Heart right ventricle (tissue), 16 donors: ENCODE data around the gene HBEGF. TPM values are rescaled to one million over a fixed set of nuclear protein-coding genes. Genes with fewer than 3 reads are reported as not detected.

Experiments
- ATAC-seq, 8 donors: fragments of 200-7000 bp; cut with Tn5 transposase; one replicate each; pipeline ENCODE4 v1.9.1; 2020; ENCODE audit warnings: mild to moderate bottlenecking in 8 of 8, moderate library complexity in 8 of 8, moderate number of reproducible peaks in 1 of 8
- DNase-seq, 2 donors: peaks; one replicate each; pipeline ENCODE4 v3.0.0-alpha.2; 2020
- H3K27ac ChIP-seq, 10 donors: fragments of 200-600 bp; sonication (generic) in 2 of 10; one replicate each; pipeline versions ENCODE4 v1.5.0 to v1.8.0; 2020 to 2022; ENCODE audit warnings: mild to moderate bottlenecking in 3 of 10
- H3K27me3 ChIP-seq, 7 donors: fragments of 200-600 bp; one replicate each; pipeline ENCODE4 v1.8.0; 2021 to 2022; ENCODE audit warnings: mild to moderate bottlenecking in 2 of 7
- H3K36me3 ChIP-seq, 9 donors: fragments of 200-600 bp; sonication (generic) in 1 of 9; one replicate each; pipeline versions ENCODE4 v1.5.0 to v1.8.0; 2020 to 2022; ENCODE audit warnings: mild to moderate bottlenecking in 2 of 9
- H3K4me1 ChIP-seq, 9 donors: fragments of 200-600 bp; sonication (generic) in 1 of 9; one replicate each; pipeline versions ENCODE4 v1.5.0 to v1.8.0; 2020 to 2022; ENCODE audit warnings: mild to moderate bottlenecking in 4 of 9
- H3K4me3 ChIP-seq, 10 donors: fragments of 200-600 bp; sonication (generic) in 2 of 10; one replicate each; pipeline versions ENCODE4 v1.5.0 to v1.8.0; 2020 to 2022; ENCODE audit warnings: mild to moderate bottlenecking in 7 of 10, moderate library complexity in 2 of 10
- H3K9me3 ChIP-seq, 11 donors: fragments of 200-600 bp in 10 of 11; sonication (generic) in 2 of 11; one replicate each; pipeline versions ENCODE4 v1.5.0 to v1.8.0; 2013 to 2022; ENCODE audit warnings: mild to moderate bottlenecking in 2 of 11, control low read depth in 1 of 11, moderate library complexity in 1 of 11
- WGBS, 2 donors: extraction: QIAGEN DNeasy Blood & Tissue Kit; methylation state at CpG; one replicate each; pipeline ENCODE4 v1.1.7; 2013; ENCODE audit warnings: inconsistent platforms in 1 of 2; 5-methylcytosine and 5-hydroxymethylcytosine counted together
- intact Hi-C, 10 donors: fragments of 100-400 bp; cut with DNase I; formaldehyde crosslinking; loops; one replicate each; pipeline versions ENCODE4 v1.11.1 to v1.14.2; 2022
- polyA plus RNA-seq, 2 donors: library from polyadenylated mRNA; stranded (reverse); fragments of 200-250 nt; gene quantifications; one replicate each; pipeline ENCODE4 v1.2.3, GENCODE V29; 2013
- total RNA-seq, 10 donors: library from RNA; stranded (reverse); fragmentation: NEBNext Ultra II Directional in 3 of 10; extraction: Animal tissue kit (Norgen Biotek cat#: 25700) in 3 of 10; gene quantifications; one replicate each; pipeline versions ENCODE4 v1.2.1 to v1.2.4, GENCODE V29; 2021 to 2023
- TF ChIP-seq, protein P1 (sequence below), 9 donors: fragments of 200-600 bp; sonication (generic) in 2 of 9; IDR thresholded peaks; one replicate each; pipeline versions ENCODE4 v1.5.0 to v1.8.0; 2021 to 2022; ENCODE audit warnings: antibody characterized with exemption in 9 of 9, mild to moderate bottlenecking in 5 of 9, moderate library complexity in 1 of 9
- donor health status: Arrhythmogenic right ventricular cardiomyopathy.
- donor health status: ischemic (EF 13 %, LVEDD 7.1; RV severe dilation, severe dysfunction).
- donor health status: healthy with polysubstance abuse.
- donor health status: DM: no; HTN: yes; CAD: no.
- donor health status: DM: no; HTN: no; CAD: no.
- donor health status: ischemic (EF 25% LVEDD 6.9; RV normal size, moderate dysfunction).
- donor health status: ischemic (EF 25% LVEDD 5.7; RV mildly dilated, moderate dysfunction).
- donor health status: healthy.
- donor health status: DM: yes; HTN: yes; CAD: no.
- donor health status: Ischemic cardiomyopathy.
- donor health status: ischemic (EF 35%, LVEDD 5.7; RV mildly dilated, moderate dysfunction).
- donor health status: nonischemic (EF 11% LVEDD 7.7; RV severe dilation, severe dysfunction).
- donor health status: DM: yes; HTN: yes; CAD: no.
- donor health status: PGD.
- donor health status: ischemic (EF 29% LVEDD 5.4; RV normal size, mild dysfunction).
- donor health status: nonischemic (EF 23%, LVEDD 6.1; RV moderate dilation, normal function).

HBEGF gene
- total and polyA plus RNA-seq, 12 donors = 14.6 to 121 (median 32.4) TPM

DNA sequence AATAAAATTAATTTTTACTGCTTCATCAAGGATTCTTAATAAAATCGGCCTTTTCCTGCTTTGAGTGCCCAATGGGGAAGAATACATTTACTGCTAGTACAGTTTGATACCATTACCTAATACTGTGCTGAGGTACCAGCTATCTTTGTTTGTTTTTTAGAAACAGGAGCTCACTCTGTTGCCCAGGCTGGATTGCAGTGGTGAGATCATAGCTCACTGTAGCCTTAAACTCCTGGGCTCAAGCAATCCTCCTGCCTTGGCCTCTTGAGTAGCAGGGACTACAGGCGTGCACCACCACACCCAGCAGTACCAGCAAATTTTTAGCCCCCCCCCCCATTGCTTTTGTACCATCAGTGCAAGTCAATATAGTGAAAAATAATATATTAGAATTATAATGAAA lies 41.6 kb upstream of the HBEGF start:
- WGBS, 2 donors = 89 to 91% methylated on average over 2 of the region's 2 CpGs
- Histone ChIP-seq H3K36me3 (peaks cover 0 to 7% (median 0%) of the 10 kb centered on the region in 9 donors), H3K27me3 (no peaks in the 10 kb centered on the region), H3K27ac (no peak overlapping the region), H3K4me3 (no peak overlapping the region), H3K4me1 (no peaks in the 10 kb centered on the region), H3K9me3 (no peaks in the 10 kb centered on the region)
- intact Hi-C loops = no loop called here
- ATAC-seq = no peak
- TF ChIP-seq, protein P1, sequence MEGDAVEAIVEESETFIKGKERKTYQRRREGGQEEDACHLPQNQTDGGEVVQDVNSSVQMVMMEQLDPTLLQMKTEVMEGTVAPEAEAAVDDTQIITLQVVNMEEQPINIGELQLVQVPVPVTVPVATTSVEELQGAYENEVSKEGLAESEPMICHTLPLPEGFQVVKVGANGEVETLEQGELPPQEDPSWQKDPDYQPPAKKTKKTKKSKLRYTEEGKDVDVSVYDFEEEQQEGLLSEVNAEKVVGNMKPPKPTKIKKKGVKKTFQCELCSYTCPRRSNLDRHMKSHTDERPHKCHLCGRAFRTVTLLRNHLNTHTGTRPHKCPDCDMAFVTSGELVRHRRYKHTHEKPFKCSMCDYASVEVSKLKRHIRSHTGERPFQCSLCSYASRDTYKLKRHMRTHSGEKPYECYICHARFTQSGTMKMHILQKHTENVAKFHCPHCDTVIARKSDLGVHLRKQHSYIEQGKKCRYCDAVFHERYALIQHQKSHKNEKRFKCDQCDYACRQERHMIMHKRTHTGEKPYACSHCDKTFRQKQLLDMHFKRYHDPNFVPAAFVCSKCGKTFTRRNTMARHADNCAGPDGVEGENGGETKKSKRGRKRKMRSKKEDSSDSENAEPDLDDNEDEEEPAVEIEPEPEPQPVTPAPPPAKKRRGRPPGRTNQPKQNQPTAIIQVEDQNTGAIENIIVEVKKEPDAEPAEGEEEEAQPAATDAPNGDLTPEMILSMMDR (IDR thresholded peaks at IDR 0.05) = no peak
- no peak for DNase-seq

DNA sequence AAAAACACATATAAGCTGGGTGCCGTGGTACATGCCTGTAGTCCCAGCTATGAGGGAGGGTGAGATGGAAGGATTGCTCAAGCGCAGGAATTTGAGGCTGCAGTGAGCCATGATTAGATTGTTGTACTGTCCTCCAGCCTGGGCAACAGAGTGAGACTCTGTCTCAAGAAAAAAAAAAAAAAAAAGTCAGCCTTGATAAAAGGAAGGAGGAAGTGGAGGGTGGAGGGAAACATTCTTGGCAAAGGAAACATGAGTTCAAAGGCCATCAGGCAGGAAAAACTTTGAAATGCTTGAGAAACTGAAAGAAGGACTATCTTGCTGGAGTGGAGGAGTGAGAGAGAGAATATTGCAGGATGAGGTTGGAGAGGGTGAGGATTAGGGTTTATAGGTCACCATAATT lies 36.9 kb upstream of the HBEGF start:
- H3K36me3 ChIP-seq = no peaks in the 10 kb centered on the region
- no peaks in the 10 kb centered on the region for H3K4me1 ChIP-seq
- WGBS, 2 donors = 64 to 70% methylated on average over 2 of the region's 2 CpGs
- TF ChIP-seq, protein P1 (IDR thresholded peaks at IDR 0.05) = no peak
- H3K9me3 ChIP-seq = peaks cover 0 to 5% (median 0%) of the 10 kb centered on the region in 11 donors
- H3K27me3 ChIP-seq = no peaks in the 10 kb centered on the region
- intact Hi-C loops = no loop called here
- ATAC-seq (no peak), DNase-seq (no peak)
- no peak overlapping the region for H3K4me3 ChIP-seq
- H3K27ac ChIP-seq = no peak overlapping the region

GRCh38 chr5:140382866-140383265 lies 36.5 kb upstream of the HBEGF start:
- H3K4me3 ChIP-seq = no peak overlapping the region
- intact Hi-C loops = no loop called here
- H3K27me3 ChIP-seq = no peaks in the 10 kb centered on the region
- H3K9me3 ChIP-seq = peaks cover 0 to 5% (median 0%) of the 10 kb centered on the region in 11 donors
- TF ChIP-seq, protein P1 (IDR thresholded peaks at IDR 0.05) = no peak
- H3K4me1 ChIP-seq = no peaks in the 10 kb centered on the region
- ATAC-seq (no peak), DNase-seq (no peak)
- H3K36me3 ChIP-seq = no peaks in the 10 kb centered on the region
- no peak overlapping the region for H3K27ac ChIP-seq

- no peaks in the 10 kb centered on the region for H3K4me1 ChIP-seq
- WGBS, 2 donors = 89 to 98% methylated on average over 1 of the region's 1 CpG
These were observed 35.6 kb upstream of the HBEGF start for GRCh38 chr5:140381972-140382371.

More at GRCh38 chr5:140381972-140382371, 35.6 kb upstream of the HBEGF start:
- TF ChIP-seq, protein P1 (IDR thresholded peaks at IDR 0.05) = no peak
- Histone ChIP-seq H3K27ac (no peak overlapping the region), H3K4me3 (no peak overlapping the region), H3K9me3 (peaks cover 0 to 5% (median 0%) of the 10 kb centered on the region in 11 donors), H3K36me3 (no peaks in the 10 kb centered on the region), H3K27me3 (no peaks in the 10 kb centered on the region)
- intact Hi-C loops = no loop called here
- DNase-seq (no peak), ATAC-seq (no peak)
